Measurements from ENCODE around the gene NID1.
"Not testable (repeated sequence)": the region's sequence is repeated elsewhere in the genome, so short reads cannot be mapped to it uniquely, and the experiment has no call there.

NID1 gene

DNA sequence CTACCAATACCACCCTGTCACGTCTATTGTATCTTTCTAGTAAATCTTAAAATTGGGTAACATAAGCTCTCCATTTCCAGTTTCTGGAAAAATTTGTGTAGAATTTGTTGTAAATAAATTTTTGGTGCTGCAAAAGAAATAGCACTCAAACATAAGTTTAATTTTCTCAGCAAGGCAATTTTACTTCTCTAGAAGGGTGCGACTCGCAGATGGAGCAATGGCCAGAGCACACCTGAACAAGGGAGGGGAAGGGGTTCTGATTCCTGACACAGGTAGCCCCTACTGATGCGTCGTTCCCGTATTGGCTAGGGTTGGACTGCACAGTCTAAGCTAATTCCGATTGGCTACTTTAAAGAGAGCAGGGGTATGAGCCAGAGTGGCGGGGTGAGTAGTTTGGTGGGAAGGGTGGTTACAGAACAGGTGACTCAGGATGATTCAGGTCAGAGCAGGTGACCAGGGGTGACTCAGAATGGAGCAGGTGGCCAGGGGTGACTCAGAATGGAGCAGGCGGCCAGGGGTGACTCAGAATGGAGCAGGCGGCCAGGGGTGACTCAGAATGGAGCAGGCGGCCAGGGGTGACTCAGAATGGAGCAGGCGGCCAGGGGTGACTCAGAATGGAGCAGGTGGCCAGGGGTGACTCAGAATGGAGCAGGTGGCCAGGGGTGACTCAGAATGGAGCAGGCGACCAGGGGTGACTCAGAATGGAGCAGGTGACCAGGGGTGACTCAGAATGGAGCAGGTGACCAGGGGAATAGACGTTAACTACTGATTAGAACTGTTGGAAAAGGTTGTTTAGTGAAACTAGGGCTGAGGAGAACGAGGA lies 32.0 kb upstream of the NID1 start:
- H3K27ac ChIP-seq; in situ Hi-C loops (cut with HindIII; ENCODE audit: low pct_ligation_motif_present, low sequenced_read_pairs): not testable (repeated sequence)
- DNase-seq: peak; percentile 62

DNA sequence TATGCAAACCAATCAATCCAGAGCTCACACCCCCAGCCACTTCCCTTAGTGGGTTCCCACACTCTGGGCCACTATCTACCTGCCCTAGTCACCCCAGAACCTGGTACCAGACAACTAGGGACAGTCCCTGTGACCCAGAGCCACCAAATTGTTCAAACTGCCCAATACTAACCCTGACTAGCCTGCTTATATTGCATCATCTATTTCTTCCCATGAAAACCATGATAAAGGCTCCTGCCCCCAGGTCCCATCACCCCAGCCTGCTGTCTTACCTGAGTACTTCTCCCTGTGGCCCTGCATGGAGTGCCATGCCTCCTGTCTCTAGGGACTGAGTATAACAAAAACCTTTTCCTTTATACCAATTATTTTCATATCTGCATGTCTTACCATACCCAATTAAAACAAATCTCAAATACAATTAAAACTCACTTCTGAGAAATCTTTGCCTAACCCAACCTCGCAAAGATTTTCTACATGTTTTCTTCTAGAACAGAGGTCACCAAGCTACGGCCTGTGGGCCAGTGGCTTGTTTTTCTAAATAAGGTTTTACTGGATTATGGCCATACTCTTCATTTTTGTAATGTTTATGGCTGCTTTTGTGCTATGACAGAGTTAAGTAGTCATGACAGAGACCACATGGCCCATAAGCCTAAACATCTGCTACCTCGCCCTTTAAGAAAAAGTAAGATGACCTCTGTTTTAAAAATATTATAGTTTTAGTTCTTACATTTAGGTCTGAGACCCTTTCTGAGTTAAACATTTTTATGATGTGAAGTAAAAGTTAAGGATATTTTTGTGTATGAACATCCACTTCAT lies 31.0 kb upstream of the NID1 start:
- H3K27me3 ChIP-seq (replicated peaks): no peaks in the 10 kb centered on the region

More for the DNA sequence above, 32.0 kb upstream of the NID1 start:
- H3K4me3 ChIP-seq (ENCODE audit: low read depth, low read length); H3K27me3 ChIP-seq (replicated peaks); H3K36me3 ChIP-seq (replicated peaks): not testable (repeated sequence)
- TF ChIP-seq, protein P1, sequence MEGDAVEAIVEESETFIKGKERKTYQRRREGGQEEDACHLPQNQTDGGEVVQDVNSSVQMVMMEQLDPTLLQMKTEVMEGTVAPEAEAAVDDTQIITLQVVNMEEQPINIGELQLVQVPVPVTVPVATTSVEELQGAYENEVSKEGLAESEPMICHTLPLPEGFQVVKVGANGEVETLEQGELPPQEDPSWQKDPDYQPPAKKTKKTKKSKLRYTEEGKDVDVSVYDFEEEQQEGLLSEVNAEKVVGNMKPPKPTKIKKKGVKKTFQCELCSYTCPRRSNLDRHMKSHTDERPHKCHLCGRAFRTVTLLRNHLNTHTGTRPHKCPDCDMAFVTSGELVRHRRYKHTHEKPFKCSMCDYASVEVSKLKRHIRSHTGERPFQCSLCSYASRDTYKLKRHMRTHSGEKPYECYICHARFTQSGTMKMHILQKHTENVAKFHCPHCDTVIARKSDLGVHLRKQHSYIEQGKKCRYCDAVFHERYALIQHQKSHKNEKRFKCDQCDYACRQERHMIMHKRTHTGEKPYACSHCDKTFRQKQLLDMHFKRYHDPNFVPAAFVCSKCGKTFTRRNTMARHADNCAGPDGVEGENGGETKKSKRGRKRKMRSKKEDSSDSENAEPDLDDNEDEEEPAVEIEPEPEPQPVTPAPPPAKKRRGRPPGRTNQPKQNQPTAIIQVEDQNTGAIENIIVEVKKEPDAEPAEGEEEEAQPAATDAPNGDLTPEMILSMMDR (IDR thresholded peaks at IDR 0.05; ENCODE audit: low read depth, low read length, missing control alignments): peak; percentile 1

DNA sequence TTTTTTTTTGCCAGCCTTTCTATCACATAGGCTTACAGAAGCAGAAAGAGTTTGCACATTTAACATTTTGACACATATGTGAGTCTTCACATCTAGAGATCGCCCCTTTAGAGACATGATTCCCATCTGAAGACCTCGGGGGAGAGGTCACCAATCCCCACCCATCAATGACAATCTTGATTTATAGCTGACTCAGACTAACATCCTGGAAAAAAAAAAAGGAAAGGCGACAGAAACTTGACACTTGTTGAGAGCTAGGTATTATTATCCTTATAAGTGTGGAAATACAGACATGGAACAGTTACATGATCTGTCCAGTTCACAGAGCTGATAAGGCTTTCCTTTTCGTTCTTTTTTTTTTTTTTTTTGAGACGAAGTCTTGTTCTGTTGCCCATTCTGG lies 28.0 kb upstream of the NID1 start:
- Histone ChIP-seq H3K27me3 (replicated peaks) (no peaks in the 10 kb centered on the region), H3K27ac (no peak overlapping the region), H3K36me3 (replicated peaks) (no peaks in the 10 kb centered on the region), H3K4me3 (ENCODE audit: low read depth, low read length) (no peak overlapping the region)
- TF ChIP-seq, protein P1 (IDR thresholded peaks at IDR 0.05; ENCODE audit: low read depth, low read length, missing control alignments): no peak
- in situ Hi-C loops (cut with HindIII; ENCODE audit: low pct_ligation_motif_present, low sequenced_read_pairs): no loop called here
- DNase-seq: no peak

More for the DNA sequence above, 31.0 kb upstream of the NID1 start:
- DNase-seq: no peak
- TF ChIP-seq, protein P1 (IDR thresholded peaks at IDR 0.05; ENCODE audit: low read depth, low read length, missing control alignments): no peak
- Histone ChIP-seq H3K4me3 (ENCODE audit: low read depth, low read length) (no peak overlapping the region), H3K27ac (no peak overlapping the region), H3K36me3 (replicated peaks) (no peaks in the 10 kb centered on the region)
- in situ Hi-C loops (cut with HindIII; ENCODE audit: low pct_ligation_motif_present, low sequenced_read_pairs): no loop called here

DNA sequence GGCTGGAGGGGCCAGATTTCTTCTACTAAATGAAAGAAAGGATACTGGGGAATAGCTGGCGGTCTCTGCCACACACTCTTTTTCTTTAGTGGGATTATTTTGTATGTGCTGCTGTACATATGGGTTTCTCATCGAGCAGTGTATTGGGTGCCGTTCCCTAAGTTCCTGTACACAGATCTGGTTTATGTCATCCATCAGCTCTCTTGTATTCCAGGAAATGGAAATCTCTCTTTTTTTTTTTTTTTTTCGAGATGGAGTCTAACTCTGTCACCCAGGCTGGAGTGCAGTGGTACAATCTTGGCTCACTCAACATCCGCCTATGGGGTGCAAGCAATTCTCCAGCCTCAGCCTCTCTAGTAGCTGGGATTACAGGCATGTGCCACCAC lies 27.0 kb upstream of the NID1 start:
- no peak overlapping the region for H3K4me3 ChIP-seq (ENCODE audit: low read depth, low read length)
- H3K27me3 ChIP-seq (replicated peaks): no peaks in the 10 kb centered on the region
- H3K36me3 ChIP-seq (replicated peaks): no peaks in the 10 kb centered on the region
- H3K27ac ChIP-seq: no peak overlapping the region
- TF ChIP-seq, protein P1 (IDR thresholded peaks at IDR 0.05; ENCODE audit: low read depth, low read length, missing control alignments): no peak
- DNase-seq: no peak
- in situ Hi-C loops (cut with HindIII; ENCODE audit: low pct_ligation_motif_present, low sequenced_read_pairs): no loop called here

DNA sequence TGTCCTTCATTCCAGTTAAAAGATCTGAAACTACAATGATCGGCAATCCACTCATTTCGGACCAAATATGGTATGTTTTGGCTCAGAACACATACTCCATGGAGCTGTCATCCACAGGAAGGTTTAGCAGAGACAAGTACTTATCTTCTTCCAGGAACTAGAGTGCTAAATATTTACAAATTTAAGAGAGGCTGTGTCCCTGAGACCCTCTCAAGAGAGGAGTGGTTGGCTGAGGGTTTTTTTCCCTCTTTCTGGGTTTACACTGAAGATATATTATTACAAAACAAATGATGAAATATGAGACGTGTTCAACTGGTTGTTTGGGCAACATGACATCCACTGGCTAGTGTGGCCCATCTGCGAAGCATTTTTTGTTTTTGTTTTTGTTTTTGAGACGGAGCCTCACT lies 25.9 kb upstream of the NID1 start:
- Histone ChIP-seq H3K27ac (peak overlapping the region; percentile 6), H3K36me3 (replicated peaks) (no peaks in the 10 kb centered on the region), H3K4me3 (ENCODE audit: low read depth, low read length) (no peak overlapping the region), H3K27me3 (replicated peaks) (no peaks in the 10 kb centered on the region)
- TF ChIP-seq, protein P1 (IDR thresholded peaks at IDR 0.05; ENCODE audit: low read depth, low read length, missing control alignments): no peak
- in situ Hi-C loops (cut with HindIII; ENCODE audit: low pct_ligation_motif_present, low sequenced_read_pairs): no loop called here
- no peak for DNase-seq

Measured in brain microvascular endothelial cell (primary cell).